CD4-positive, alpha-beta memory T cell (primary cell): ENCODE measurements around the gene ODF2. TPM values are rescaled to one million over a fixed set of nuclear protein-coding genes. Genes with fewer than 3 reads are reported as not detected.

ENCODE experiments used
- CTCF ChIA-PET: fragments of 350-600 bp; sonication (Branson Sonifier 250); formaldehyde crosslinking; loops from one replicate; lab custom pipeline; 2021; ENCODE audit warnings: inconsistent platforms; ENCODE audit not compliant: partially characterized antibody; lab: Charles Lee
- POLR2A ChIA-PET: fragments of 350-600 bp; sonication (Branson Sonifier 250); formaldehyde crosslinking; loops from one replicate; lab custom pipeline; 2021; ENCODE audit not compliant: partially characterized antibody; lab: Charles Lee
- DNase-seq, 5 donors: peaks; one replicate each; pipeline versions ENCODE4 v3.0.0 to v3.0.0-alpha.2; 2020 to 2022; ENCODE audit warnings: mixed read lengths in 1 of 5
- H3K27ac ChIP-seq: one replicate; pipeline ENCODE4 v1.7.0; 2013; ENCODE audit warnings: low read depth, low read length
- H3K27me3 ChIP-seq: 2 replicates; pipeline ENCODE4 v1.7.0; 2013; ENCODE audit warnings: mild to moderate bottlenecking, low read length, moderate library complexity; ENCODE audit not compliant: insufficient read depth
- H3K36me3 ChIP-seq: 2 replicates; pipeline ENCODE4 v1.7.0; 2013; ENCODE audit warnings: mild to moderate bottlenecking, low read length, moderate library complexity; ENCODE audit not compliant: insufficient read depth
- H3K4me1 ChIP-seq: 2 replicates; pipeline ENCODE4 v1.7.0; 2013; ENCODE audit warnings: mild to moderate bottlenecking, low read length, moderate library complexity; ENCODE audit not compliant: insufficient read depth
- H3K4me3 ChIP-seq, 2 donors: one replicate each; pipeline ENCODE4 v1.7.0; 2013; ENCODE audit warnings: low read length in 2 of 2, mild to moderate bottlenecking in 1 of 2
- H3K9me3 ChIP-seq, 2 donors: one replicate each; pipeline ENCODE4 v1.7.0; 2013; ENCODE audit warnings: low read length in 2 of 2, control low read depth in 1 of 2; ENCODE audit not compliant: control insufficient read depth in 1 of 2
- H3K27ac Mint-ChIP-seq, 7 donors: one replicate each; pipeline ENCODE4 v1.8.0; 2020 to 2021; ENCODE audit warnings: mixed read lengths in 7 of 7, mild to moderate bottlenecking in 6 of 7, inconsistent platforms in 3 of 7, moderate library complexity in 3 of 7
- H3K27me3 Mint-ChIP-seq, 2 donors: one replicate each; pipeline ENCODE4 v1.8.0; 2020 to 2021; ENCODE audit warnings: mixed read lengths in 2 of 2
- H3K36me3 Mint-ChIP-seq, 2 donors: one replicate each; pipeline ENCODE4 v1.8.0; 2020 to 2021; ENCODE audit warnings: mixed read lengths in 2 of 2, inconsistent platforms in 1 of 2, mild to moderate bottlenecking in 1 of 2
- H3K4me1 Mint-ChIP-seq, 4 donors: one replicate each; pipeline ENCODE4 v1.8.0; 2020 to 2021; ENCODE audit warnings: mixed read lengths in 4 of 4, mild to moderate bottlenecking in 1 of 4
- H3K4me3 Mint-ChIP-seq, 8 donors: one replicate each; pipeline ENCODE4 v1.8.0; 2020 to 2021; ENCODE audit warnings: mixed read lengths in 8 of 8, mild to moderate bottlenecking in 7 of 8, moderate library complexity in 6 of 8, inconsistent platforms in 3 of 8
- H3K9me3 Mint-ChIP-seq, 8 donors: one replicate each; pipeline ENCODE4 v1.8.0; 2020 to 2021; ENCODE audit warnings: mixed read lengths in 8 of 8, mild to moderate bottlenecking in 5 of 8, inconsistent platforms in 3 of 8, moderate library complexity in 1 of 8
- intact Hi-C: fragments of 100-400 bp; cut with micrococcal nuclease; formaldehyde crosslinking; loops from one replicate; pipeline ENCODE4 v1.15.1; 2023
- polyA plus RNA-seq, 2 donors: library from polyadenylated mRNA; unstranded; fragments of 300-500 nt; fragmentation: Illumina TruSeq; gene quantifications; one replicate each; pipeline ENCODE4 v1.2.3, GENCODE V29; 2021
- total RNA-seq, 2 experiments: library from RNA; stranded (reverse); gene quantifications; one replicate each; pipeline ENCODE4 v1.2.3, GENCODE V29; 2021

The ODF2 gene
- 10 to 100 TPM; 32.3 to 33.6 TPM for total RNA-seq
- 10 to 100 TPM in 1 of 2 donors, 1 to 10 TPM in 1; 10.0 to 24.6 TPM for polyA plus RNA-seq

GRCh38 chr9:128455849-128456612, at the start of gene ODF2:
TSS of gene ODF2 (plus strand) at chr9:128456006. CDS start at chr9:128456092, 86 bp downstream.
- H3K4me3 ChIP-seq, result peak within 1 kb of the TSS; percentile 42 to 85
- Mint-ChIP-seq H3K36me3 (peaks cover 8 to 18% of the 10 kb centered on the region in 2 donors), H3K4me1 (peaks cover 4 to 22% (median 14%) of the 10 kb centered on the region in 4 donors), H3K27me3 (no peaks in the 10 kb centered on the region), H3K27ac (peak within 1 kb of the TSS; percentile 91 to 96 (median 93)), H3K4me3 (peak within 1 kb of the TSS; percentile 89 to 95 (median 92)), H3K9me3 (no peaks in the 10 kb centered on the region)
- no peaks in the 10 kb centered on the region for H3K9me3 ChIP-seq
- H3K36me3 ChIP-seq, result peaks cover 11% of the 10 kb centered on the region
- peak; percentile 98 for DNase-seq
- ChIA-PET CTCF (interaction anchor here (0.9 to 1.0 kb wide), 2 partner anchors 18 to 94 kb away, joined by 3 read pairs; no protein-coding TSS in a partner anchor), POLR2A (interaction anchor here (0.7 to 1.3 kb wide), 6 partner anchors 17 to 316 kb away, joined by 3 to 7 read pairs (median 4); partner anchors contain the start of genes GLE1, SPTAN1 and URM1)
- H3K27ac ChIP-seq, result peak within 1 kb of the TSS; percentile 85
- intact Hi-C loops, result loop anchor here (1.0 to 5.0 kb wide), 8 partner anchors 18 to 316 kb away; partner anchors contain the start of genes CERCAM, GLE1, GOLGA2 and SPTAN1
- H3K4me1 ChIP-seq, result peaks cover 12% of the 10 kb centered on the region
- H3K27me3 ChIP-seq, result no peaks in the 10 kb centered on the region

DNA sequence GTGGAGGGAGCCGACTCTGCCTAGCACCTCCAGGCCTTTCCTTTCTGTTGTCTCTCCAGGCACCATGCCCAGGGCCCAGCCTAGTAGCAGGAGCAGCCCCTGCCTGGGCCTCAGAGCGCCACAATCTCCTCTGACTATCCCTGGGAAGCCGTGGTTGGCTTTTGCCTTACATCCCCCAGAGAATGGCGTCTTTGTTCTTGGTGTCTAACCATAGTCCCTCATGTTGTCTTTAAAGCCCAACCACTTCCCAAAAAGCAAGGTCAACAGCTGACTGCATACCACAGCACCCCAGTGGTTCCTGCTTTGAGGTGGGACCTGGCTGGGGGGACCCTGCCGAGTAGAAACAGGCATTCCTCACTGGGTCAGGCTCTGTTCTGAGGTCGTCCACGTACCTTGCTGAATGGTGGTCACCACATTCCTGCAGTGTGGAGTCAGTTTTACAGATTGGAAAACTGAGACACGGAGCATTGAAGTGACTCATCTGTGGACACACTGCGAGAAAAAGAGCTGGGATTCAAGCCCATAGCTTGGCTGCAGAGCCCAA, 48.9 kb upstream of the ODF2 start:
- intact Hi-C loops, result no loop called here
- H3K27ac ChIP-seq, result no peak overlapping the region
- Mint-ChIP-seq H3K4me1 (no peaks in the 10 kb centered on the region), H3K27me3 (peaks cover 11 to 28% of the 10 kb centered on the region in 2 donors), H3K27ac (no peak overlapping the region), H3K36me3 (no peaks in the 10 kb centered on the region), H3K9me3 (no peaks in the 10 kb centered on the region), H3K4me3 (no peak overlapping the region)
- no peaks in the 10 kb centered on the region for H3K9me3 ChIP-seq
- no peak for DNase-seq
- POLR2A ChIA-PET, result no interaction called here
- H3K4me1 ChIP-seq, result no peaks in the 10 kb centered on the region
- CTCF ChIA-PET, result interaction anchor here (0.7 to 1.6 kb wide), 3 partner anchors 13 to 599 kb away, joined by 3 to 5 read pairs (median 4); no protein-coding TSS in a partner anchor
- no peak overlapping the region for H3K4me3 ChIP-seq
- H3K36me3 ChIP-seq, result no peaks in the 10 kb centered on the region
- H3K27me3 ChIP-seq, result no peaks in the 10 kb centered on the region

DNA sequence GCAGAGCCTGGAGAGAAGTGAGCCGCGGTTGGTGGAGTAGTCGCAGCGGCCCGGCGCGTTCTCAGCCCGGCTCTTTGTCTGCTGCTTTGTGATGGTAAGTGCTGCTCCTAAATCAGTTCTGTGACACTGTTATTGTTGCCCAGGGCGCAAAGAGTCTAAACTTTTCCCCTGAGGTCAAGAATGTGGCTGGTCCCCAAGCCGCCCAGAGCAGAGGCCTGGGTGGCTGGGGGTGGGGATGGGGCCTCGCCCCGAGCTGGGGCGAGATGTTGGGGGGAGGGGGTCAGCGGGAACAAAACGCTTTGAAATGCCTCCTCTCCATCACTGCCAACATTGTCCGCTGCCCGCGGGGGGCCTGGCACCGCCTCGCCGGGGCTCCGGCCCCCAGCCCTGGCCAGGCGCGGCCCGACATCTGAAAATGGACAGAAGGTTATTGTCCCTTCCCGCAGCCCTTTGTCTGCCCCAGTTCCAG, 46.8 kb upstream of the ODF2 start:
- H3K27ac ChIP-seq, result no peak overlapping the region
- no peaks in the 10 kb centered on the region for H3K4me1 ChIP-seq
- no peak for DNase-seq
- no peaks in the 10 kb centered on the region for H3K9me3 ChIP-seq
- H3K27ac Mint-ChIP-seq, result no peak overlapping the region
- CTCF ChIA-PET, result interaction anchor here (2.8 kb wide), 1 partner anchor 11 kb away, joined by 12 read pairs; the partner anchor contains the start of gene CERCAM
- peaks cover 0 to 1% (median 0%) of the 10 kb centered on the region in 4 donors for H3K4me1 Mint-ChIP-seq
- peaks cover 15 to 33% of the 10 kb centered on the region in 2 donors for H3K27me3 Mint-ChIP-seq
- POLR2A ChIA-PET, result no interaction called here
- no peaks in the 10 kb centered on the region for H3K36me3 ChIP-seq
- no peaks in the 10 kb centered on the region for H3K36me3 Mint-ChIP-seq
- no peak overlapping the region for H3K4me3 Mint-ChIP-seq
- intact Hi-C loops, result no loop called here
- no peaks in the 10 kb centered on the region for H3K9me3 Mint-ChIP-seq
- H3K4me3 ChIP-seq, result no peak overlapping the region
- H3K27me3 ChIP-seq, result no peaks in the 10 kb centered on the region

GRCh38 chr9:128409450-128409849, 46.4 kb upstream of the ODF2 start:
- Histone ChIP-seq H3K9me3 (no peaks in the 10 kb centered on the region), H3K27me3 (no peaks in the 10 kb centered on the region), H3K4me3 (no peak overlapping the region), H3K36me3 (no peaks in the 10 kb centered on the region), H3K27ac (no peak overlapping the region), H3K4me1 (no peaks in the 10 kb centered on the region)
- intact Hi-C loops, result no loop called here
- H3K36me3 Mint-ChIP-seq, result no peaks in the 10 kb centered on the region
- H3K27ac Mint-ChIP-seq, result no peak overlapping the region
- peaks cover 0 to 1% (median 0%) of the 10 kb centered on the region in 4 donors for H3K4me1 Mint-ChIP-seq
- no peak for DNase-seq
- ChIA-PET CTCF (interaction anchor here (0.7 to 2.8 kb wide), 2 partner anchors 8 to 10 kb away, joined by 5 to 12 read pairs; partner anchors contain the start of gene CERCAM), POLR2A (no interaction called here)
- H3K4me3 Mint-ChIP-seq, result no peak overlapping the region
- H3K27me3 Mint-ChIP-seq, result peaks cover 17 to 34% of the 10 kb centered on the region in 2 donors
- H3K9me3 Mint-ChIP-seq, result no peaks in the 10 kb centered on the region

- Mint-ChIP-seq H3K27ac (no peak overlapping the region), H3K27me3 (peaks cover 22 to 40% of the 10 kb centered on the region in 2 donors), H3K36me3 (no peaks in the 10 kb centered on the region), H3K9me3 (no peaks in the 10 kb centered on the region), H3K4me1 (peaks cover 0 to 1% (median 0%) of the 10 kb centered on the region in 4 donors), H3K4me3 (no peak overlapping the region)
- intact Hi-C loops, result no loop called here
- no peaks in the 10 kb centered on the region for H3K9me3 ChIP-seq
- no peak overlapping the region for H3K4me3 ChIP-seq
- DNase-seq, result no peak
- ChIA-PET CTCF (interaction anchor here (0.7 to 2.8 kb wide), 2 partner anchors 8 to 10 kb away, joined by 5 to 12 read pairs; partner anchors contain the start of gene CERCAM), POLR2A (no interaction called here)
- no peak overlapping the region for H3K27ac ChIP-seq
- no peaks in the 10 kb centered on the region for H3K36me3 ChIP-seq
- no peaks in the 10 kb centered on the region for H3K4me1 ChIP-seq
- no peaks in the 10 kb centered on the region for H3K27me3 ChIP-seq
Observed at GRCh38 chr9:128409978-128410377, 45.8 kb upstream of the ODF2 start.

DNA sequence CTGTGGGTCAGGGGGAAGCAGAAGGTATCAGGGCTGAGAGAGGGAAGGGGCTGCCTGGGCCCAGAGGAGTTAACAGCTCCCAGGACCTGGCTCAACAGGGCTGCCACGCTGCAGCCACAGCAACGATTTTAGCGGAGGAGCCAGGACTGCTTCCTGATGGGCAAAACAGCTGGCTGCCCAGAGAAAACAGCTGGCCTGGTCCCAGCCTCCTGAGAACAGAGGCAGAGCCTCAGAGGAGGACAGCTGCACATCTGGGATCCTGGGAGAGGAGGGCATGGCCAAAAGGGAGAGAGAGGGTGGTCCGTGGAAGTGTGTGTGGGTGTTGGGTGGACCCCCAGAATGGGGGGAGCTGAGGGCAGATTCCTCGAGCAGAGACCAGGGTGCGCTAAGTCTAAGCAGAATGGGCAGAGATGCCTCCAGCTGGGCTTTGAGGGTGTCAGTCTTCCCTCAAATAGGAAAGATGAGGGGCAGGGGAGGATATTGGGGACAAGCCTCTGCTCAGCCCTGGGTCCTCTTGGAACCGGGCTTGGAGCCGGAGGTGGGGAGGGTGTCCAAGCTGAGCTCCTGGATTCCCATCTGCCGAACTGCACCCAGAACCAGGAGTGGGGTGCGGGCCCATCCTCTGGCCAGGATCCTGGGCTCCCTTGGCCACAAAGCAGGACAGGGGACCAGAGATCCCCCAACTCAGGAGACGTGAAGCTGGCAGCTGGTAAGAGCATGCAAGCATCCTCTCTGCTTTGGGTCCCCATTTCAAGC, 44.3 kb upstream of the ODF2 start:
- Mint-ChIP-seq H3K36me3 (no peaks in the 10 kb centered on the region), H3K9me3 (no peaks in the 10 kb centered on the region), H3K27me3 (peaks cover 27 to 47% of the 10 kb centered on the region in 2 donors), H3K4me1 (peaks cover 0 to 1% (median 0%) of the 10 kb centered on the region in 4 donors), H3K4me3 (no peak overlapping the region), H3K27ac (no peak overlapping the region)
- CTCF ChIA-PET, result interaction anchor here (0.9 to 2.8 kb wide), 3 partner anchors 8 to 116 kb away, joined by 3 to 12 read pairs (median 10); partner anchors contain the start of gene CERCAM
- H3K9me3 ChIP-seq, result no peaks in the 10 kb centered on the region
- H3K4me1 ChIP-seq, result no peaks in the 10 kb centered on the region
- no peak overlapping the region for H3K27ac ChIP-seq
- intact Hi-C loops, result loop anchor here (1.0 kb wide), 2 partner anchors 49 to 116 kb away; no protein-coding TSS in a partner anchor
- no peaks in the 10 kb centered on the region for H3K36me3 ChIP-seq
- H3K4me3 ChIP-seq, result no peak overlapping the region
- POLR2A ChIA-PET, result interaction anchor here (0.8 to 1.3 kb wide), 3 partner anchors 8 to 50 kb away, joined by 3 to 4 read pairs (median 3); no protein-coding TSS in a partner anchor
- no peak for DNase-seq
- peaks cover 10% of the 10 kb centered on the region for H3K27me3 ChIP-seq
